HTERT RPE-1 (cell line): Measurements from ENCODE around the gene NHS.

Experiments used
- in situ Hi-C: fragments of 300-500 bp; cut with MboI; formaldehyde crosslinking; loops from 4 replicates; pipeline ENCODE4 v1.14.3; 2020; ENCODE audit warnings: low sequenced_read_pairs

Gene NHS

DNA sequence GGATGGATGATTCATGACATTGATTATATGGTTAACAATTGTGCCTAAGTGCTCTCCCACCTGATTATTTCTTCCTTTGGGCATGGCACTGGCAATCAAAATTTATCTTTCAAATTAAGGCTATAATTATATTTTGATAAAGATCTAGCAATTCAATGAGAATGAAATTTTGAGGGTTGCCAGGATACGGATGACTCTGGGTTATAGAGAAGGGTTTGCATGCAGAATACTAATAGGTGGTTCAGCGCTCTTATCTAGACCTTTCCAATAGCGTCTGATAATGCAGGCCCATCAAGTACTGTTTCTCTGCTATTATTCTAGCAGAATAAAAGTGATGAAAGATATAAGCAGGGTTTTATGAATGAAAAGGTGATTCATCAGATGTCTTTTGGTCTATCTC lies 287.4 kb downstream of the NHS start:
- in situ Hi-C loops = no loop called here

DNA sequence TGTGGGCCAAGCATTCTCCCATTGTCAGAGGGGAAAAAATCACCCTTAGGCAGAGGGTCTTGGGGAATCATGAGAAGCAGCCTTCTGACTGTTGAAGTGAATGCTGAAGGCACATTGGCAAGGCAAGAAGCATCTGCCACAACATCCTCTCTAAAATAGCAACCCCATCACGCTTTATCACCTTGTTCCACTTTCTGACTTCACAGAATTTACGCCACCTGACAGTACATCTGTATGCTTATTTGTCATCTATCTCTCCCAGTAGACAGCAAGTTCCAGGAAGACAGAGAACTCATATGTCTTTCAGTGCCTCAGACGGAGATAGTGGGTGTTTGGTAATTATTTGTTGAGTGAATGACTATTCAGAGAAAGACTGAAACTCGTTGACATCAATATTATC lies 293.9 kb downstream of the NHS start:
- in situ Hi-C loops = no loop called here

DNA sequence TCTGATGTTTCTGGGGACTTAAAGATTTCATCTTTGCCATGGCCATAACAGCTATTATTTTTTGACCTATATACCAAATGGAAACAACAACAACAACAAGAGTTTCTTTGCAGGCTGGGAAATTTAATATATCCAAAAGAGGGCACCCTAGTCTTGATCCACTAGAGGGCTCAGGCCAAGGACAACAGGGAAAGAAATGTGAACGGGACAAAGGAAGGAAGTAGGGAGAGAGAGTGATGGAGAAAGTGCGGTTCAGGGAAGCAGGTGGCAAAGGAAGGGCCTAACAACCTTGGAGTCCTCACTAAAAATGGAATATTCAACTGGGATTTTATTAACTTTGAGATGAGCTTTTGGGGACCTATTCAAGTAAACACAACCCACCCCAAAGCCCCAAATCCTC lies 294.5 kb downstream of the NHS start:
- in situ Hi-C loops = no loop called here

DNA sequence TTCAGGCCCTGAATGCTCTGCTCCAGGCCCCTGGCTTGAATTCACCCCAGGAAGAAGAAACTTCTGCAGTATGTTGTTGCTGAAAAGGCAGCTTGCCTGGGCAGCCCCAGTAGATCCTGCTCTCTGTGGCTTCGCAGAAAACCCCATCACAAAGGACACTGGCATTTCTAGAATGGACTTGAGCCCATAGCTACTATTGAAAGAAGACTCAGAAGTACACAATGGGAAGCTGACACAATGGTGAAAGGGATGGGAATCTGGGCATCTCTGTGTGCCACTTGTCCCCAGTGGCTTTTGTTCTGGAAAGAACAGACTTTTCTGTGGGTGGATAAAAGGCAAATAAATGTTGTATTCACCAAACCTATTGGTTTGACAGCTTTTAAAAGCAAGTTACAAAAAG lies 294.9 kb downstream of the NHS start:
- in situ Hi-C loops = no loop called here

DNA sequence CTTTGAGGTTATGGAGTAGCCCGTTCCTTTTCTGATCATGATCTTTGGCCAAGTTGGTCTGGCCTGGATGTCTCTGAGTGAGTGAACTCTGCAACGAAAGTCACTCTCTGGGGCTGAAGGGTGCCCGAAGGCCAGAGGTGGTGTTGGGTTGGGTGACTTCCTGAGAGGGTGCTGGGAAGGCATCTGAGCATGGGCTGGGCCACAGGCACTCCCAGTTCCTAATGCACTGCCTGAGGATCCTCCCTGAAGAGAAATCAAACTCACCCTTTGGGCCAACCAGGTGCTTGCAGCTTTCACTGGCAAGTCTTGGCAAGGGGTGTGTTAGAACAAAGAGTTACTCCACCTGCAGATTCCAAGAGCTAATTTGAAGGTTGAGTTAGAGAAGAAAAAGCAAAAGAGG lies 295.9 kb downstream of the NHS start:
- in situ Hi-C loops = no loop called here

DNA sequence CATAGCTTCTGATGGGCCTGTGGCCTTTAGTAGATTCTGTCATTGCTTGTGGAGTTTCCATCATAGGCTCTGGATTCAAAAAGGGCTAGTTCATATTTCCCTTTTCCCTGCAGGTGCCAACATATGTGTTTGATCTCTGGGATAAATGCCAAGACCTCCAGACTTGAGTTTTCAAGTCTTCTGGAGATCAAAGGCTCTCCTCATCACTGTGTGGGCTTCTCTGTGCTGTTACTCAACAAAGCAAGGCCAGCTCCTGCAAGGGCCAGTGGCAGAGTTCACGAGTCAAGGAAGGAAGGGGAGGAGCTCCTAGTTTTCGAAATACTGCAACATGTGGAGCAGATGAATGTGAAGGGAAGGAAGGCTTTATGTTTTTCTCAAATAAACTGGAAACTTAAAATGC lies 299.6 kb downstream of the NHS start:
- in situ Hi-C loops = no loop called here

DNA sequence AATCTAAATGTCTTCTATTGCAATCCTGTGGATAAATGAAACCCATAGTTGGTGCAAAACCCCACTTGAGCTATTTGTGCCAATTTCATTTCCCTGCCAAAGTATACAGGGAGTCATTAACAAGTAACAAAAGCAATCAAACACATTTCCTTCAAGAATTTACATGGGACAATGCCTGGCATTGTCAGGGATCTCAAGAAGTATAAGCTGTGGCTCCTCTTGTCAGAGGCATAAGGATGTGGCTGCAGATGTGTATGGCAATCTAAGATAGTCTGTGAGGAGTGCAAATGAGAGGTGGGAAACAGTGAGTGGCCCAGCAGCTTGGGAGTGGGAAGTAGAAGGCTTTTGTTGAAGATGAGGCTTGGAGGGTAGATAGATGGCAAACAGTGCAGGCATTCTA lies 304.3 kb downstream of the NHS start:
- in situ Hi-C loops = no loop called here

DNA sequence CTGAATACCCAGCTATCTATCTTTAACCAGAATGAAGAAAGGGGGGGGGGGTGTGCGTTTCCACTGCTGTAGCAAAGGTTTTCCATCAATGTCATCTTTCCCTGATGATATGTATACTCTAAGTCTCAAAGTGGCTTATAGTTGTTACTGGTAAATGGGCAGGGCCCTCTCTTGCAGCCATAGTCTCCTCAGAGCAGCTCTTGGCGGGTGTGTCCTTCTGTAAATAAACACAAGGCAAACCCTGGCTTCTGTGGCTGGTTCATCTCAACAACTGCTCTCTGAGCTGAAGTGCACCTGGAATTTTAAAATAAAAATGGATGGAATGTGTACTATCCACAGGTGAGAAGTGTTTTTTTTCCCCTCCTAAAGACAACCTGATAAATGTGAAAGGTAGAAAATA lies 304.8 kb downstream of the NHS start:
- in situ Hi-C loops = no loop called here

DNA sequence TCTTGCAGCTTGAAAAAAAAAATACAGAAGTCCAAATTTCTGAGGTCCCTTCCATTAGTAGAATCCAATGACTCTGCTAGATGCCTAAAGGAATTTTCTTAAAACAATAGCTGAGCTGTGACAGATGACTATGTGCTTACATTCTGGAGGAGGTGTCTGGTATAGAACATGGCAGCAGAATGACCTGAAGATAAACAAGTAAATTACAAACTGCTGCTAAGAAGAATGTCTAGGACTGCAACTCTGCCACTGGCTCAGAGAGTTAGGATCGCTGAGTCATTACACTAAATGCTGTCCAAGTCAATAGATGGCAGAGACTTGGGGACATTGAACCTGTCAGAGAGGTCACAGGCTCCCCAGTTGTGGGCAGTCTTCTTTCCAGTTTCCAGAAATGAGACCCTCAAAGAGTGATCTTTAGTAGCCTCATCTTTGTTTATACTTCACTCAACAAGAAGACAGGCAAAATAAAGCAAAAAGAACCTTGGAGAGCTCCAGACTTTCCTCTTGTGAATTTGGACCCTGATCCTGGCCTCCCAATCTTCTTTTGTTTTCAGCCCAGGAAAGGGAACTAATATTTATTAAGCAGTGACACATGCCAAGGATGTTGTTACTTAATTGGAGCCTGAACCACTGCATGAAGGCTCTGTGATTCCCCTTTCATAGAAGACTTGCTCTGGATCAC lies 305.9 kb downstream of the NHS start:
- in situ Hi-C loops = no loop called here

DNA sequence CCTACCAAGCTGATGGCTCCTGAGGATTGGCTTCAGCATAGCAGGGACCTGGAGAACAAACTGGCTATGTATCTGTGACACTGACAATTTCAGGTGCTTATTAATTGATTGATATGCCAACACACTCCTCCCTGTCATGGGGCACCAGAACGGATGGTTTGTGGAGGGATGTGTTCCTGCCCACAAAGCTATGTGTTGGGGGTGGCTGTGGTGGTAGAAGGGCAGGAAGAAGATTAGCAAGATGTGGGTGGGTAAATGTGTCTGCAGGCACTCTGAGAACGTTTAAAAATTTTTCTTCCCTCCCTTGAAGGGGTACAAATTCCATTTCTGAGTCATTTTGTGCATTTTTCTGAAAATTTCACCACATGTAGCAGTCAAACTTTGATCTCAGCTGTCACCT lies 307.3 kb downstream of the NHS start:
- in situ Hi-C loops = no loop called here

DNA sequence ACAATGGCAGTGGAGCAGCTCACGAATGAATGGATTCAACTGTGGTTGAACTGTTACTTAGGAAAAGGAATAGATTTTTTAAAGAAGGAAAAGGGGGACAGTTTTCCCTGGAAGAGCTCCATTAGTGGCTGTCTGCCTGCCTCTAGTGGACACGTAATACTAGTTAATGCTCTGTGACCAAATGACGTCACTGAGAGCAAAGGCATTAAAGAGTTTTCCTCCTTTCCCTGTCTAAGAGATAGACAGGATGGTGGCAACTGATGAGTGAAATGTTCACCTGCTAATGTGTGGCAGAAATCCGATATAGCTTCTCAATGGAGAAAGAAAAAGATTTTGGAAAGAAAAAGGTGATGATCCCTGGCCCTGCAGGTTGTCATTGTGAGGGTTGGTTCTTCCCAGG lies 310.0 kb downstream of the NHS start:
- in situ Hi-C loops = no loop called here

DNA sequence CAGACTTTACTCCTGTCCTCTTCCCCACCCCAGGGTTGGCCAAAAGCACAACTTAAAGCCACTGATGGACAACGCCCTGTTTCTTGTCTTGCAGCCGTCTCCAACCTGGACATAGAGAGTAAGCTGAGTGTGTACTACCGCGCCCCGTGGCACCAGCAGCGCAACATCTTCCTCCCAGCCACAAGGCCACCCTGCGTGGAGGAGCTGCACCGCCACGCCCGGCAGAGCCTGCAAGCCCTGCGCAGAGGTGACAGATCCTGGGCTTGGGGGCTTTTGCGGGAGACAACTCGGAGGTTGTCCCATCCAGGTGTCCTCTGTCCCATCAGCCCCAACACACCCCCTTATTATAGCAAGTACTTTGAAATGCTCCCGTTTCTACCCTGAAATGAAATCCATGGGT lies 312.6 kb downstream of the NHS start:
- in situ Hi-C loops = no loop called here

DNA sequence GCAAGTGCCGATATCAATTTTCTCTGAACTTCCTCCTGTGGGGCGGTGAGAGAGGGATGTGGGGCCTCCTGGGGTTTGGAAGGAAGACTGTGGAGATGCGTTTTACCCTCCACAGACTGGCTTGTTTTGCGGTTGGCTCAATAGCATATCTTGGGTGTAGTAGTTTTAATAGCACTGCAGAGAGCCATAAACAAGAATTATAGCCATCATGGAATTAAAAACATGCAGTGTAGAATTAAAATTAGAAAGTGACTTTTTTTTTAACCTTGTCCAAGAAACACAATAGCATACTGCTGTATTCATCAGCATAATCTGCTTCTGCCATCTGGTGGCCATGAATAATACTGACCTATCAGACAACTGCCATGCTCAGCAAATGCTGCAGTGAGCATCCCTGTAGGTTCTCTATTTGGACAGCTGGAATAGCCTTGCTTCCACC lies 315.0 kb downstream of the NHS start:
- in situ Hi-C loops = no loop called here

DNA sequence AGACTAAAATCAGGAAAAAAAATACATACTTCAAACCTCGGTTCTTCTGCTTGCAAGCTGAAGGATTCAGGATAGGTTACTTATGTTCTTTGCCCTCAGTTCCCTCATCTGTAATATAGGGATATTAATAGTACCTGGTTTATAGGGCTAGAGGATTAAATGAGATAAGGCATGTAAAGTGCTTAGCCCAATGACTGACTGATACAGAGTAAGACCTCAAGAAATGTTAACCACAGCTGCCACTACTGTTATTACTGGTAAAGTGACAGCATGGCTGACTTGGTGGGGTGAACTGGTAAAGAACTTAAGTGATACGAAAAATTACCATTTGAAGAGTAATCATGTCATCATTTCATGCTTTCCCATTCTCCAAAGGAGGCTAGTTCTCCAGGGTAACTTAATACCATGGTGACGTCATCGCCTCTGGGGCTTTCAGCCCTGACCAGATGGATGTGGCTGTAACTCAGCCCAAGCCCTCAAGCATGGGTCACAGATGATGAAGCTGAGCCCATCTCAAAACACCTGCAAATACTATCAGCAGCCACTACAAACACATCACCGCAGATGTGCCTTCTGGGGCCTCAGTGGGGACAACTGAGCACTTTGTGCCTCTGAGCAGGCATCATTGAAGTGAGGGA lies 317.8 kb downstream of the NHS start:
- in situ Hi-C loops = no loop called here

DNA sequence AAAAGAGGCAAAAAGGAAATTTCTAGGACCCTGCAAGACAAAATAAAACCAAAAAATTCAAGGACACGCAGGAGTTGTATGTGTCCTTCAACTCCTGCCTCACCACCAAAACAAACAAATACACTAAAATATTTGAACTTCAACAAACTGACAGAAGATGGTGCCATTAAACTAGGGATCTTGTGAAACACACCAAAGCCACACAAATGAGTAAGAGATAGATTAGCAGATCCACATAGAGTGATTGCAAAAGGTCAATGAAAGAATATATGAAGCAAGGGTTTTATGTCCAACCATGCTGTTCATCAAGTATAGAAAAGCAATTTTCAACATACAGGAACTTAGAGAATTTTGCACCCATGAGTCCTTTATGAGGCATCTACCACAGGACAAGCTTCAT lies 322.2 kb downstream of the NHS start:
- in situ Hi-C loops = no loop called here

DNA sequence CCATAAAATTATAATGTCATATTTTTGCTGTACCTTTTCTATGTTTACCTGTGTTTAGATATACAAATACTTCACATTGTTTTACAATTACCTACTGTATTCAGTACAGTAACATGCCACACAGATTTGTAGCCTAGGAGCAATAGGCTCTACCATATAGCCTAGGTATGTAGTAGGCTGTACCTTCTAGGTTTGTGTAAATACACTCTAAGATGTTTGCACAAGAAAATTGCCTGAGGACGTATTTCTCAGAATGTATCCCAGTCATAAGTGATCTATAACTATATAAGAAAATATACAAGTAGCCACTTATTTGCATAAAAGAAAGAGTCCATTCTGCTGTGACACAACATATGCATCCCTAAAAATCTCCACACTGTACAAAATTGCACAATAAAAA lies 326.0 kb downstream of the NHS start:
- in situ Hi-C loops = no loop called here

DNA sequence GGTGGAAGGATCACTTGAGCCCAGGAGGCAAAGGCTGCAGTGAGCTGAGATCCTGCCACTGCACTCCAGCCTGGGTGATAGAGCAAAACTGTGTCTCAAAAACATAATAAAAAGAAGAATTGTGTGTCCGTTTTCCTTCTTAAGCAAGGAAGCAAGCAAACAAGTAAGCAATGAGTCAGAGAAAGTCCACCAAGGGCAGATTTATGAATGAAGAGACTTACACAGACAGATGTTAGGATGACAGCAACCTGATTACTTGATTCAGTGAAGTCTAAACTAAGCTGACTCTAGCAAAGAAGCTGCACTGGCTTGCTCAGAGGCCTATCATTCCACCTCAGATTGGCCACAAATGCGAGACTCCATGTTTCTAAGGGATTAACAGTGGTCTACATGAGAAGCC lies 328.2 kb downstream of the NHS start:
- in situ Hi-C loops = no loop called here

DNA sequence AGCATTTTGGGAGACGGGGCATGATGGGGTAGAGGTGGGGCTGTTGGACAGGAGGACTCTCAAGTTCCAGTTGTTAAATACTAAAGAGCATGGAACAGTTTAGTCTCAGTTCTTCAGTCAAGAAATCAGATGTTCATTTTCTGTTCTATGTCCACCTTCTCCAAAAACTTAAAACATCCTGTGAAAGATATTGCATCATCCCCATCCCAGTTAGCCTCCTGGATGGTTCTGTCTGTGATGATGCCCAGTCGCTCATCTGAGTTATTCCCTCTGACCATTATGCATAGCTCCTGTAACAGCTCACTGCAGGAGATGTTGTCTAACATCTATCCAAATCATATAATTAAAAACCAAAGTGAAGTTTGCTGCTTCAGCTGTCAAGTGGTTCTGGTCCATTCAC lies 330.2 kb downstream of the NHS start:
- in situ Hi-C loops = no loop called here

DNA sequence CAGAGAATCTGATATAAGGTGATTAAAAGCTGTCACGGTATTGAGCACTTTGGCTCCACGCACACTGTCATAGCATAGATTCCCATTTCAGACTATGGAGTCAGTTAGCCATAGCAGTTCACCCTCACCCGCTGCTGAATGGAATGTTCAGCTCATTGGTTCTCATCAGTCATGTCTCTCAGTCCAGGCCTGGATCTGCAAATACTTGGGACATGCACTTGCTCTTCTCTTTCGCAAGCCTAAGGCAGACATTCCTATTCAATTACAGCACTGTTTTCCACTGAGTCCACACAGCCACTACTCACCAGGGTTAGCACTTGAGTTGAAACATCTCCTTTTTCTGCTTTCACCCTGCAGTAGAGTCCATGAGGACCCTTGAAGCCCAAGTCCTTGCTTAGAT lies 331.7 kb downstream of the NHS start:
- in situ Hi-C loops = no loop called here

DNA sequence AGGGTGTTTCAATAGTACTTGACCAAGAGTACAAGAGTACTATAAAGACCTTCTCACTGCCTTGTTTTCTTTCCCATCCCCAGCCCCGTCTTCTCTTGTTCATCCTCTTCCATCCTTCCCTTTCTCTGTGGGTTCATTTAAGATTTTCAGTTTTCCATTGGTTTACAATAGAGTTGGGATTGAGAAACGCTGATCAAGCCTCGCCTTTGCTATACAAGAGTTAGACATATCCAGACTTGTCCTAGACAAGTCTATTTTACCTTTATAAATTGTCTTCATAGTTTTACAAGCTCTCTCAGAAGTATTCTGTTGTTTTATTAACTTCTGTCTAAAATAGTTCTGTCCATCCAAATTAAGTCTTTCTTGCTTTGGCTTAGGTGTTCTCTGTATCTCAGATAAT lies 332.7 kb downstream of the NHS start:
- in situ Hi-C loops = no loop called here

DNA sequence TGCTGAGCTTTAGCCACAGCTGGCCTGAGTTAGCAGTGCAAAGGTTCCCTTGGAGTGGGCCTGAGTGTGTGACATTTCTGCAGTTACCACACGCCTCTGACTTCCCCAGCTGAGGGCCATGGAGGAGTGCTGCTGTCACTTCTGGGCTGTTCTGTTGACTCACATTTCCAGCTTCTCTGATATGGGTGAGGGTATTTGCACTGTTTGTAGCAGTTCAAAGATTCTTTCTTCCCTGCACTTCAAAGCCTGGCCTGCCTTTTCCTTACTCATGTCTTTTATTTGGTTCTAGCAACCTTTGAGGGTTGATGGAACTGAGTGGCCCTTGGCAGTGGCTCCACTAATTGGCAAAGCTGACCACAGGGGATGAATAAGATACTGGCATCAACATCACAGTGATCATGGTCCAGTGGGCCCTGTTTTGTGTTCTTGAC lies 335.9 kb downstream of the NHS start:
- in situ Hi-C loops = no loop called here

DNA sequence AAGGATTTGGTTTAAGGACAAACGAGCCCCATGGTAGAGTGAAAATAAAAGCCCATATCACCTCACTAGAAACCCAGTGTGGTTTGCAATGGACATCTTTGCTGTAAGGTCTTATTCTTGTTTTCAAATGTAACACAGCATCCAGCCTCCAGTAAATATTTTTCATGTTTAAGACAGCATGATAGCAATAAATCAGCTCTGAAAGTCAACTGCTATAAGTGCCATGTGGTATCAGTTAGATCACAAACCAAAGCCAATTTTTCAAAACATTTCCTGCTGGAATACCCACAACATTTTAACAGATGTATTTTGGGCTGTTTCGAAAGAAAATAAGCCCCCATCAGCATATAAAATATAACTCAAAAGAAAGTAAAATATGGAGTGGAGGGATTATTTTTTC lies 338.3 kb downstream of the NHS start:
- in situ Hi-C loops = no loop called here

DNA sequence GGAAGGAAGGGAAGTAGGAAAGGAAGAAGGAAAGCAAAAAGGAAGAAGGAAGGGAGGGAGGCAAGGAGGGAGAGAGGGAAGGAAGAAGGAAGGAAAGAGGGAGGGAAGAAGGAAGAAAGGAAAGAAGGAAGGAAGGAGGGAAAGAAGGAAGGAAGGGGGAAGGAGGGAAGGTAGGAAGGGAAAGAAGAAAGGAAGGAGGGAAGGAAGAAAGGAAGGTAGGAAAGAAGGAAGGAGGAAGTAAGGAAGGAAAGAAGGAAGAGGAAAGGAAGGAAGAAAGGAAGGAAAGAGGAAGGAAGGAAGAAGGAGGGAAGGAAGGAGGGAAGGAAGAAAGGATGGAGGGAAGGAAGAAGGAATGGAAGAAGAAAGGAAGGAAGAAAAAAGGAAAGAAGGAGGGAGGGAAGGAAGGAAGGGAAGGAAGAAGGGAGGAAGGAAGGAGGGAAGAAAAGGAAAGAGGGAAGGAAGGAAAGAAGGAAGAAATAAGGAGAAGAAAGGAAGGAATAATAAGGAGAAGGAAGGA lies 343.7 kb downstream of the NHS start:
- in situ Hi-C loops = no loop called here
